Tibial nerve (tissue), 4 donors: ENCODE measurements around the gene OR10K2. TPM values are rescaled to one million over a fixed set of nuclear protein-coding genes. Genes with fewer than 3 reads are reported as not detected.

Experiments
- DNase-seq, 2 donors: peaks; one replicate each; pipeline ENCODE4 v3.0.0-alpha.2; 2019; ENCODE audit warnings: low spot score in 2 of 2
- H3K27ac ChIP-seq, 4 donors: fragments of 200-600 bp; sonication (generic) in 3 of 4; one replicate each; pipeline ENCODE4 v1.5.1; 2017 to 2019; ENCODE audit warnings: mild to moderate bottlenecking in 1 of 4
- H3K27me3 ChIP-seq, 2 donors: fragments of 200-600 bp; sonication (generic) in 1 of 2; one replicate each; pipeline versions ENCODE4 v1.5.1 to v1.6.0; 2017 to 2019
- H3K36me3 ChIP-seq, 3 donors: fragments of 200-600 bp; sonication (generic); one replicate each; pipeline ENCODE4 v1.5.1; 2018 to 2019
- H3K4me1 ChIP-seq, 4 donors: fragments of 200-600 bp; sonication (generic) in 3 of 4; one replicate each; pipeline ENCODE4 v1.5.1; 2017 to 2019
- H3K4me3 ChIP-seq, 4 donors: fragments of 200-600 bp; sonication (generic) in 3 of 4; one replicate each; pipeline ENCODE4 v1.5.1; 2017 to 2019; ENCODE audit warnings: mild to moderate bottlenecking in 1 of 4, moderate library complexity in 1 of 4
- H3K9me3 ChIP-seq, 4 donors: fragments of 200-600 bp; sonication (generic) in 3 of 4; one replicate each; pipeline ENCODE4 v1.5.1; 2017 to 2019
- EP300 ChIP-seq, 2 donors: sonication (generic); formaldehyde crosslinking; IDR thresholded peaks; one replicate each; pipeline ENCODE4 v1.6.1; 2017; ENCODE audit warnings: antibody characterized with exemption in 2 of 2, mild to moderate bottlenecking in 1 of 2
- POLR2A ChIP-seq, 2 donors: fragments of 450-650 bp; IDR thresholded peaks; one replicate each; pipeline ENCODE4 v1.6.1; 2017; ENCODE audit warnings: antibody characterized with exemption in 2 of 2, mild to moderate bottlenecking in 2 of 2, moderate library complexity in 2 of 2
- WGBS, 2 donors: methylation state at CpG; one replicate each; pipeline ENCODE4 v1.1.5; 2018; 5-methylcytosine and 5-hydroxymethylcytosine counted together
- total RNA-seq, 4 donors: library from RNA; depleted of rRNA; stranded (reverse); fragments of >200 nt; gene quantifications; one replicate each; pipeline ENCODE4 v1.1.0, GENCODE V29; 2016
- TF ChIP-seq, protein P1 (sequence below), 5 experiments: fragments of 200-600 bp in 3 of 5; fragments of 450-650 bp in 2 of 5; sonication (generic) in 3 of 5; IDR thresholded peaks; one replicate each; pipeline ENCODE4 v1.5.1; 2016 to 2019; ENCODE audit warnings: antibody characterized with exemption in 5 of 5, mild to moderate bottlenecking in 3 of 5, moderate library complexity in 2 of 5

The OR10K2 gene
- total RNA-seq, 4 donors from 2014 or later: not detected

DNA sequence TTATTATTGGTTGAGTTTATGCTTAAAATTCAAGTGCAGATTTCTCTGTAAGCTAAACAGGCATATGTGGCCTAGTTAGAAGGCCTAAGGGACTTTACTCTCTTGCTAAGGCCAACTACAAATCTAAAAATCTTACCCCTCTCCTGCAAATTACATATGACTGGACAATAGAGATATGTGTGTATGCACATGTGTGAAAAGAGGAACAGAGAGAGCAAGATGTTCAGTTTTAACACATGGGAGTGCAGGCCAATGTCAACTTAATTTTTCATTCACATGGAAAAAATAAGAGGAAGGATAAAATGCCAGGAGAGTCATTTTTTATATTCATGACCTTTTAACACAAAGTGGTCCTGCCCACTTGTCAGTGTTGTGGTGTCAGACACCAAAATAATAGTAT is 8.5 kb downstream of the OR10K2 start:
- no peaks in the 10 kb centered on the region for H3K36me3 ChIP-seq
- H3K4me1 ChIP-seq: no peaks in the 10 kb centered on the region
- no peak for DNase-seq
- no peak overlapping the region for H3K4me3 ChIP-seq
- no peak for TF ChIP-seq POLR2A (IDR thresholded peaks at IDR 0.05)
- no peak for TF ChIP-seq EP300 (IDR thresholded peaks at IDR 0.05)
- TF ChIP-seq, protein P1, sequence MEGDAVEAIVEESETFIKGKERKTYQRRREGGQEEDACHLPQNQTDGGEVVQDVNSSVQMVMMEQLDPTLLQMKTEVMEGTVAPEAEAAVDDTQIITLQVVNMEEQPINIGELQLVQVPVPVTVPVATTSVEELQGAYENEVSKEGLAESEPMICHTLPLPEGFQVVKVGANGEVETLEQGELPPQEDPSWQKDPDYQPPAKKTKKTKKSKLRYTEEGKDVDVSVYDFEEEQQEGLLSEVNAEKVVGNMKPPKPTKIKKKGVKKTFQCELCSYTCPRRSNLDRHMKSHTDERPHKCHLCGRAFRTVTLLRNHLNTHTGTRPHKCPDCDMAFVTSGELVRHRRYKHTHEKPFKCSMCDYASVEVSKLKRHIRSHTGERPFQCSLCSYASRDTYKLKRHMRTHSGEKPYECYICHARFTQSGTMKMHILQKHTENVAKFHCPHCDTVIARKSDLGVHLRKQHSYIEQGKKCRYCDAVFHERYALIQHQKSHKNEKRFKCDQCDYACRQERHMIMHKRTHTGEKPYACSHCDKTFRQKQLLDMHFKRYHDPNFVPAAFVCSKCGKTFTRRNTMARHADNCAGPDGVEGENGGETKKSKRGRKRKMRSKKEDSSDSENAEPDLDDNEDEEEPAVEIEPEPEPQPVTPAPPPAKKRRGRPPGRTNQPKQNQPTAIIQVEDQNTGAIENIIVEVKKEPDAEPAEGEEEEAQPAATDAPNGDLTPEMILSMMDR (IDR thresholded peaks at IDR 0.05): no peak
- H3K9me3 ChIP-seq: no peaks in the 10 kb centered on the region
- H3K27me3 ChIP-seq: no peaks in the 10 kb centered on the region
- no peak overlapping the region for H3K27ac ChIP-seq

DNA sequence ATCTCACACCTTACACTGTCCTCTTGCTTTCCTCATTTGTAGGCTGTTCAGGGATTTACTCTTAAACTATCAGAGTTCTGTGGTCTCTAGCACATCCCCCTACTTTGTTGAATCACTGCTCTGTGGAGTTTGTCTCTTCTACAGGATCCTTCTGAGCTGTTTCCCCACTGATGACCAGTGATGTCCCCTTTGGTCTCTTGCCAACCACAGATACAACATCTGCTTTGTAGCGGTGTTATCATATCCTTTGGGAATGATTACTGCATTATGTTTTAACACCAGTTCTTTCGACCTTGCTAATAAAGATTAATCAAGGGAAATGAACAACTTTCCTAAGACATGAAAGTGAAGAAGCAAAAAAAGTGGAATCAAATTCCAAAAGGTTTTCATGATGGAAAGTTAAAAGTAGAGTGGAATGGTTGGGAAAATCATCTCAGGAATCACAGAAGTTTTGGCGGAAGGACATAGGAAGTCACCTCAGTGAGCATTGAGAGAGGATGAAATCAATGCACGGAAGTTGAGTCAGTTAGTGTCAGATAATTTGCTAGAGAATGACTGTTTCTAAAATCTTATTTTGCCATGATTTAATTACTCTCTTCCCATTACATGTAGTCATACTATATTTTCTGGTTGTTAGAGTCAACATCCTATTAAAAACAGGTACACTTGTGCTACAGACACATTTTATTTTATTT is 11.2 kb downstream of the OR10K2 start:
- H3K27ac ChIP-seq: no peak overlapping the region
- H3K4me3 ChIP-seq: no peak overlapping the region
- 75 to 76% methylated on average over 4 of the region's 4 CpGs for WGBS, 2 donors
- no peaks in the 10 kb centered on the region for H3K9me3 ChIP-seq
- H3K27me3 ChIP-seq: no peaks in the 10 kb centered on the region
- TF ChIP-seq EP300 (IDR thresholded peaks at IDR 0.05) (no peak), POLR2A (IDR thresholded peaks at IDR 0.05) (no peak)
- TF ChIP-seq, protein P1 (IDR thresholded peaks at IDR 0.05): no peak
- no peak for DNase-seq
- no peaks in the 10 kb centered on the region for H3K4me1 ChIP-seq
- no peaks in the 10 kb centered on the region for H3K36me3 ChIP-seq

DNA sequence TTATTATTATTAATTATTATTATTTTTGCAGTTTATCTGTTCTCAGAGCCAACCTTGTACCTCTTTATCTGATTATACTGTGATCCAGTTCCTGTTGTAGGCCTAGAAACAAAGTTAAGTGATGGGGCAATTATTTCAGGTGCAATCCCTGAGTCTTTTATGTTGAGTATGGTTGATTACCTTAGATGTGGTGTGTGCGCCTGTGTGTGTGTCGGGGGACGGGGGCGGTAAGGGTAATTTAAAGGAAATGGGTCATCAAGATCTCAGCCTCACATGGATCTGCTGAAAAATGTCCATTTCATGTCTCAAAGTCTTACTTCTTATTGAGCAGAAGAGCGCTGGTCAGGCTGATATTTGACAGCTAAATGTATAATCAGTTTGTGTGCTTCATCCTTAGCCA is 18.9 kb downstream of the OR10K2 start:
- H3K27ac ChIP-seq: no peak overlapping the region
- no peak for DNase-seq
- H3K4me3 ChIP-seq: no peak overlapping the region
- no peaks in the 10 kb centered on the region for H3K4me1 ChIP-seq
- no peaks in the 10 kb centered on the region for H3K27me3 ChIP-seq
- H3K9me3 ChIP-seq: no peaks in the 10 kb centered on the region
- no peaks in the 10 kb centered on the region for H3K36me3 ChIP-seq
- 86 to 92% methylated on average over 5 of the region's 5 CpGs for WGBS, 2 donors
- TF ChIP-seq EP300 (IDR thresholded peaks at IDR 0.05) (no peak), POLR2A (IDR thresholded peaks at IDR 0.05) (no peak)

DNA sequence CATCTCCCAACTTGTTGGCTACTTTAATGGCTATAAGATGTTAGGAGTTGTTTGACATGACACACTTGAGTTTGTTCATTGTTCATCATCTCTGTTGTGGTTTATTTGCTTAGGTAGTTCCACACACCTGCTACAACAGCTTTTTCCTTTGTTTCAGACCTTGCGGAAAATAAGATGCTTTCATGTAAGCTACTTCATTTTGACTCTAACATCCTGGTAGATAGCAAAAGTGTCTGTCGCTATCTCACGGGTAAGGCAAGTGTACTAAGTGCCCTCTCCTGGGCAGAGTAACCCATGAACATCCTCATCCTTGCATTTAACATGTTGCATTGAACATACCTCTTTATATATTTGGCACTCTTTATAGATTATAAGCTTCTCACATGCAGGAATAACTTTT is 25.2 kb downstream of the OR10K2 start:
- no peaks in the 10 kb centered on the region for H3K36me3 ChIP-seq
- DNase-seq: no peak
- TF ChIP-seq POLR2A (IDR thresholded peaks at IDR 0.05): no peak
- TF ChIP-seq EP300 (IDR thresholded peaks at IDR 0.05): no peak
- TF ChIP-seq, protein P1 (IDR thresholded peaks at IDR 0.05): no peak
- WGBS, 2 donors: 86 to 88% methylated on average over 3 of the region's 3 CpGs
- no peaks in the 10 kb centered on the region for H3K9me3 ChIP-seq
- no peaks in the 10 kb centered on the region for H3K4me1 ChIP-seq
- no peak overlapping the region for H3K4me3 ChIP-seq
- no peaks in the 10 kb centered on the region for H3K27me3 ChIP-seq
- no peak overlapping the region for H3K27ac ChIP-seq

DNA sequence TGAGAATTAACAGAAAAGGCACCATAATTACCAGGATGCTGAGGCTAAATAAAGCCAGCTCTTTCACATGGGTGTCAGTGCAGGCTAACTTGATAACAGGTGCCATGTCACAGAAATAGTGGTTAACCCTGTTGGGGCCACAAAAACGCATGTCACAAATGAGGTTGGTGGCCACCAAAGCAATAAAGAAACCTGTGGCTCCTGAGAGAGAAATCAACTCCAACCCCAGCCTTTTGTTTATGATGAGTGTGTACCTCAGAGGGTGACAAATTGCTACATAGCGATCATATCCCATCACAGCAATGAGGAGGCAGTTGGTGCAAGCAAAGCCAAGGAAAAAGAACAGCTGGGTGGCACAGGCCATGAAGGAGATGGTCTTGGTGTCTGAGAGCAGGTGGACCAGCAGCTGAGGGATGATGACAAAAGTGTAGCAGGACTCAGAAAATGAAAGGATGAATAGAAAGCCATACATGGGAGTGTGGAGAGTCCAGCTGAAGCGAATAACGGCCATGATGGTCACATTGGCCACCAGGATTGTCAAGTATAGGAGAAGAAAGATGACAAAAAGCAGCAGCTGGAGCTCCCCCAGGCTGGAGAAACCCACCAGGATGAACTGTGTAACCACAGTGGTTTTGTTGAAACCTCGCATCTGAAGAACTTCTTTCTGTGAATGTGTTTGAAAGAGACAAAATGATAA is 27.1 kb downstream of the OR10K2 start, which contains the start of gene OR10T2:
OR10T2 (minus strand) TSS at position 649 of the 697 bp plus-strand sequence; CDS start at position 649, 0 bp downstream.
- 89 to 91% methylated on average over 5 of the region's 5 CpGs for WGBS, 2 donors
- H3K36me3 ChIP-seq: no peaks in the 10 kb centered on the region
- no peaks in the 10 kb centered on the region for H3K27me3 ChIP-seq
- H3K4me1 ChIP-seq: no peaks in the 10 kb centered on the region
- DNase-seq: no peak
- H3K9me3 ChIP-seq: no peaks in the 10 kb centered on the region
- TF ChIP-seq EP300 (IDR thresholded peaks at IDR 0.05): no peak
- no peak for TF ChIP-seq POLR2A (IDR thresholded peaks at IDR 0.05)
- TF ChIP-seq, protein P1 (IDR thresholded peaks at IDR 0.05): no peak
- no peak within 1 kb of the TSS for H3K27ac ChIP-seq
- H3K4me3 ChIP-seq: no peak within 1 kb of the TSS
